ENCODE results near the gene RAD54L2.

DNA sequence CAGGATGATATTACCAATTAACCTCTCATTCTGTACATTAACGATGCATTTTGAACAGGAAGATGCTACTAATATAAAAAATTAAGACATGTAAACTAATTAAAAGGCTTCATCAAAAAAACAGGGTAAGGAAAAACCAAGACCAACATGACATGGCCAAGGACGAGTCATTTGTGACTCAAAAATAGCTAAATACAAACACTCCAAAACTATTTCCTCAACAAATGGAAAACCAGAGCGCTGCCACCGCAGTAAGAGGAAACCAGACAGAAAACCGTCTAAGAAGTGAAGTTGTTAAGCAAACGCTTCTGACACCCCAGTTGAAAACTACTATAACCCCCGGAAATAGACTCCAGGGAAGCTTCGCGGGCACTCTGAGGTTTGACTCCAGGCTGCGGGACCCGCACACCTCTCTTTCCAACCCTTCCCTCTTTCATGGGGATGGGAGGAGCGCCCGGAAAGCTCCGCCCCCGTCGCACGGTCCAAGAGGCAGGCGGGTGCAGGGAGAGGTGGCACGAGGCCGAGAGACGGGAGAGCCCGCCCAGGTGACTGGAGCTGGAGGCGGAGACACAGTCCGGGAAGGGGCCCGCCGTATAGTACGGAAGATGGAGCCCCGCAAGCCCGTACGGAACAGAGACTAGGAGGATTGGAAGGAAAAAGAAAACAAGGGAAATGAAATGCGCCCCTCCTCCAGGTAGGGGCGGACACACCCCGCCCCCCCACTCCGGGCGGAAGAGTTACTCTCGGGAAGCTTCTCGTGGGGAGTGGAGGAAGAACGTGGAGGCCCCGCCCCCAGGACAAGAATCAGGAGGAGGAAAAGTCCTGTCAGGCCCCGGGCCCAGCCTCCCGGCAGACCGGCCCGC, 39.4 kb upstream of the RAD54L2 start:
- TF ChIP-seq, protein P1, sequence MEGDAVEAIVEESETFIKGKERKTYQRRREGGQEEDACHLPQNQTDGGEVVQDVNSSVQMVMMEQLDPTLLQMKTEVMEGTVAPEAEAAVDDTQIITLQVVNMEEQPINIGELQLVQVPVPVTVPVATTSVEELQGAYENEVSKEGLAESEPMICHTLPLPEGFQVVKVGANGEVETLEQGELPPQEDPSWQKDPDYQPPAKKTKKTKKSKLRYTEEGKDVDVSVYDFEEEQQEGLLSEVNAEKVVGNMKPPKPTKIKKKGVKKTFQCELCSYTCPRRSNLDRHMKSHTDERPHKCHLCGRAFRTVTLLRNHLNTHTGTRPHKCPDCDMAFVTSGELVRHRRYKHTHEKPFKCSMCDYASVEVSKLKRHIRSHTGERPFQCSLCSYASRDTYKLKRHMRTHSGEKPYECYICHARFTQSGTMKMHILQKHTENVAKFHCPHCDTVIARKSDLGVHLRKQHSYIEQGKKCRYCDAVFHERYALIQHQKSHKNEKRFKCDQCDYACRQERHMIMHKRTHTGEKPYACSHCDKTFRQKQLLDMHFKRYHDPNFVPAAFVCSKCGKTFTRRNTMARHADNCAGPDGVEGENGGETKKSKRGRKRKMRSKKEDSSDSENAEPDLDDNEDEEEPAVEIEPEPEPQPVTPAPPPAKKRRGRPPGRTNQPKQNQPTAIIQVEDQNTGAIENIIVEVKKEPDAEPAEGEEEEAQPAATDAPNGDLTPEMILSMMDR (IDR thresholded peaks at IDR 0.05), result no peak
- TF ChIP-seq, protein P2, sequence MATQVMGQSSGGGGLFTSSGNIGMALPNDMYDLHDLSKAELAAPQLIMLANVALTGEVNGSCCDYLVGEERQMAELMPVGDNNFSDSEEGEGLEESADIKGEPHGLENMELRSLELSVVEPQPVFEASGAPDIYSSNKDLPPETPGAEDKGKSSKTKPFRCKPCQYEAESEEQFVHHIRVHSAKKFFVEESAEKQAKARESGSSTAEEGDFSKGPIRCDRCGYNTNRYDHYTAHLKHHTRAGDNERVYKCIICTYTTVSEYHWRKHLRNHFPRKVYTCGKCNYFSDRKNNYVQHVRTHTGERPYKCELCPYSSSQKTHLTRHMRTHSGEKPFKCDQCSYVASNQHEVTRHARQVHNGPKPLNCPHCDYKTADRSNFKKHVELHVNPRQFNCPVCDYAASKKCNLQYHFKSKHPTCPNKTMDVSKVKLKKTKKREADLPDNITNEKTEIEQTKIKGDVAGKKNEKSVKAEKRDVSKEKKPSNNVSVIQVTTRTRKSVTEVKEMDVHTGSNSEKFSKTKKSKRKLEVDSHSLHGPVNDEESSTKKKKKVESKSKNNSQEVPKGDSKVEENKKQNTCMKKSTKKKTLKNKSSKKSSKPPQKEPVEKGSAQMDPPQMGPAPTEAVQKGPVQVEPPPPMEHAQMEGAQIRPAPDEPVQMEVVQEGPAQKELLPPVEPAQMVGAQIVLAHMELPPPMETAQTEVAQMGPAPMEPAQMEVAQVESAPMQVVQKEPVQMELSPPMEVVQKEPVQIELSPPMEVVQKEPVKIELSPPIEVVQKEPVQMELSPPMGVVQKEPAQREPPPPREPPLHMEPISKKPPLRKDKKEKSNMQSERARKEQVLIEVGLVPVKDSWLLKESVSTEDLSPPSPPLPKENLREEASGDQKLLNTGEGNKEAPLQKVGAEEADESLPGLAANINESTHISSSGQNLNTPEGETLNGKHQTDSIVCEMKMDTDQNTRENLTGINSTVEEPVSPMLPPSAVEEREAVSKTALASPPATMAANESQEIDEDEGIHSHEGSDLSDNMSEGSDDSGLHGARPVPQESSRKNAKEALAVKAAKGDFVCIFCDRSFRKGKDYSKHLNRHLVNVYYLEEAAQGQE (IDR thresholded peaks at IDR 0.05), result no peak
- TF ChIP-seq HDAC2 (IDR thresholded peaks at IDR 0.05) (no peak), ESRRA (IDR thresholded peaks at IDR 0.05; ENCODE audit: borderline replicate concordance, low read length) (no peak), CEBPB (IDR thresholded peaks at IDR 0.05) (no peak)

Measured in A549 (cell line).